Hematopoietic multipotent progenitor cell treated with erythropoietin and hydrocortisone succinate and interleukin-3 and kit ligand, for 8 days (in vitro differentiated cells): ENCODE measurements around the gene POLN.
A peak's percentile ranks its signal among the peaks of the same experiment; 100 is the strongest.
"Not testable (repeated sequence)": the region's sequence is repeated elsewhere in the genome, so short reads cannot be mapped to it uniquely, and the experiment has no call there.

Experiments used
- DNase-seq: peaks from one replicate; pipeline ENCODE4 v3.0.0-alpha.2; 2015

The POLN gene

GRCh38 chr4:2212831-2213230, 29.1 kb downstream of the POLN start:
- DNase-seq, result no peak

DNA sequence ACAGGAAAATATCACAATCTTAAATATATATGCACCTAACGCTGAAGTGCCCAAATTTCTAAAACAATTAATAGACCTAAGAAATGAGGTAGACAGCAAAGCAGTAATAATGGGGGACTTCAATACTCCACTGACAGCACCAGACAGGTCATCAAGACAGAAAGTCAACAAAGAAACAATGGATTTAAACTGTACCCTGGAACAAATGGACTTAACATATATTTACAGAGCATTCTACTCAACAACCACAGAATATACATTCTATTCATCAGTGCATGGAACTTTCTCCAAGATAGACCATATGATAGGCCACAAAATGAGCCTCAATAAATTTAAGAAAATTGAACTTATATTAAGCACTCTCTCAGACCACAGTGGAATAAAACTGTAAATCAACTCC, 39.1 kb downstream of the POLN start:
- DNase-seq, result not testable (repeated sequence)

DNA sequence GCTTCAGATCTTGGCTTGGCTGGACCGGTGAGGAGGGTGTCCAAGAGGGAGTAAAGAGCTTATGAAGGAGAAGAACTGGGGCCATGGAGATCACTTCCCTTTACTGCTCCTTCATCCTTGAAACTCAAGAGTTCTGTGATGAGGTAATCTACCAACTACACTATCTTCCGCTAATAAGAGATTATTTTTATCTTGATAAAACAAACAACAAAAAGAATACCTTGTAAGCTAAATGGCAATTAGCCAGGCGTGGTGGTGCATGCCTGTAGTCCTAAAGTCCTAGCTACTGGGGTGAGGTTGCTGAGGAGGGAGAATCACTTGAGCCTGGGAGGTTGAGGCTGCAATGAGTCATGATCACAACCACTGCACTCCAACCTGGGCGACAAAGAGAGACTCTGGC, 47.4 kb downstream of the POLN start:
- no peak for DNase-seq

- no peak for DNase-seq
Observed at GRCh38 chr4:2193326-2193725, 48.6 kb downstream of the POLN start.

- DNase-seq, result no peak
Observed at GRCh38 chr4:2186865-2187172, 55.1 kb downstream of the POLN start.

GRCh38 chr4:2186133-2186864, 55.6 kb downstream of the POLN start:
- no peak for DNase-seq

DNA sequence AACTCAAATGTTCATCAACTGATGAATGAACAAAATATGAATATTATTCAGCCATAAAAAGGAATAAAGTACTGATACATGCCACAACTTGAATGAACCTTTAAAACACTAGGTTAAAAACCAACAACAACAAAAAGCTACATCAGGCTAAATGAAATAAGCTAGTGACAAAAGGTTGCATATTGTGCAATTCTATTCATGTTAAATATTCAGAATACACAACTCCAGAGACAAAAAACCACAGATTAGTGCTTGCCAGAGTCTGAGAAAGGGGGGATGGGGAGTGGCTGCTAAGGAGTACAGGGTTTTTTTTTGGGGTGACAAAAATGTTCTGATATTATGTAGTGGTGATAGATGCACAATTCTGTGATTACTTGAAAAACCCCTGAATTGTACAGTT, 58.5 kb downstream of the POLN start:
- no peak for DNase-seq

DNA sequence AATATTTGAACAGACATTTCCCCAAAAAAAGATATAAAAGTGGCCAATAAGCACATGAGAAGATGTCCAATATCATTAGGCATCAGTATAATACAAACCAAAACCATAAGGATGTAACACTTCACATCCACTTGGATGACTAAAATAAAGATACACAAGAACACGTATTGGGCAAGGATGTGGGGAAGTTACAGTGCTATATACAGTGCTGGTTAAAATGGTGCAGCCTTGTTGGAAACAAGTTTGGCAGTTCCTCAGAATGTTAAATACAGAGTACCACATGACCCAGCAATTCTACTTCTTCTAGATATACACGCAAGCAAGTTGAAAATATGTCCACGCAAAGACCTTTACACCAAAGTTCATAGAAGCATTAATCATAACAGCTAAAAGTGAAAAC, 58.9 kb downstream of the POLN start:
- DNase-seq, result no peak

DNA sequence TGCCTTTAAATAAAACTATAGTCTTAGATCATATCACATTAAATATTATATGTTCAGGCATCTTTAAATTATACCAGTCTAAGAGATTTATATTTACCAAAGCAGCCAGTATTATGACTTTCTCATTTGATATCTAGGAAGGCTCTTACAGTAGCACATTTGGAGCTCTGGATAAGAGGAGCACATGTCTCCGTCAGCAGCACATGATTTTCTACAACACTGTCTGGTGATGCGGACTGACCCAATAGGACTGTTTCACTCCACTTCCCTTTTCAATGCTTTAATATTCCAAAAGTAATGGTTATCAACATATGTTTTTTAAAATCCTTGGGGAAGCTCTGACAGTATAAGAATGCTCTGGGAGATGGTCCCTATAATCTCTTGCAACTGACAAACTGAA, 61.5 kb downstream of the POLN start:
- DNase-seq, result no peak

GRCh38 chr4:2179717-2180116, 62.2 kb downstream of the POLN start:
- no peak for DNase-seq

- DNase-seq, result no peak
Observed at GRCh38 chr4:2178986-2179385, 62.9 kb downstream of the POLN start.

DNA sequence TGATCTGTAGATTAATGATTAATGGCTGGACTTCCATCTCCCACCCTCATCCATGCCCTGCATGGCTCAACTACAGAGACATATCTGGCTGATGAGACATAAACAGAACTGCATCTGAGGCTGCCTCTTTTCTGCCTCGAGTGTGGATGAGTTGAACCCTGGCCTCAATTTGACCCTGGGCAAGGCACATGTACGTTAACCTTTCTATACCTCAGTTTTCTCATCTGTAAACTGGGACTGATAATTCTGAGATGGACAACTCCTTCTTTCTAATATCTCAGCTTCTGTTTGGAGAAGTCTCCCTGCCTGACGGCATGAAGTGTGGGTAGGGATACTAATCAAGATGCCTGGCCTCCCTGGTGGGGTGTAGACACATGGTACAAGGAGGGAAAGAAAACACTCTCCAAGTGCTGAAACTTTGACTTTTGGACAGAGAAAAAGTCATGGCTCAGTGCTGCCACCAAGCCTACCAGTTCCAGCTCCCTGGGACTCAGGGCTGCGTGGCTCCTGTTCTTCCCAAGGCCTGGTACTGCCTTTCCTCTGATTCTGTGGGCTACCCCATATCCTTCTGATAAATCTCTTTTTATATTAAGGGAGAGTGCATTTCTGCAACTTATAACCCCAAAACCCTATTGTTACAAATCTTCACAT, 64.4 kb downstream of the POLN start:
- DNase-seq, result peak; percentile 10

DNA sequence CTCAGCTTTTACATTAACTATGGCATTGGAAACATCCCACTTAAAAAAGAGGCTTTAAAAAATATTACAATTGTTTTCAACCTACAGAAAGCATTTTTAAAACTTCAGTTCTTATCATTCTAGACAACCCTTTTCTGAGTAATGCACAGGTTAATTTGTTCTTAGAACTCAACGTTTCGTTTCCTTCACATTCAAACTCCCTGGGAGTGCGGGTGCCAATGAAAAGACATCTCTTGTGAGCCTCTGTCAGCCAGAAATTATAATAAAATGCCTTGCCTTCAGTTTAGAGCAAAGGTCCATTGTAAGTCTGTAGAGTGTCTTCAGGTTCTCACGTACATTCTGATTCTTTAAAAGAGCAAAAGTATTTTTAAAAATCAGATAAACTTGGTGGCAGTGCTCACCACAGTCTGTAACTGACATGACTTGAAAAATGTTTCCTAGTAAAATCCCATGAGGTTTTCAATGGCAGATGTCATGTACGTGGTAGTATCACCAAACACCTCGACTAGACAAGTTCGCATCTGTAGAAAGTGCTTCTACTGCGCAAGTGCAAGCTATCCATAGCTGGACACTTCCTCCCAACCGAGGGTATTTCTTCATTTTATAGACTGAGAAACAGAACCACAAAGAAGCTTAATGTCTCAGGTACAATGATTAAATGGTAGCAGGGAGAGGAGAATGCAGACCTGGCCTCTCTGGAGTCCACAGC, 65.8 kb downstream of the POLN start:
- no peak for DNase-seq

GRCh38 chr4:2174061-2174460, 67.9 kb downstream of the POLN start:
- no peak for DNase-seq

DNA sequence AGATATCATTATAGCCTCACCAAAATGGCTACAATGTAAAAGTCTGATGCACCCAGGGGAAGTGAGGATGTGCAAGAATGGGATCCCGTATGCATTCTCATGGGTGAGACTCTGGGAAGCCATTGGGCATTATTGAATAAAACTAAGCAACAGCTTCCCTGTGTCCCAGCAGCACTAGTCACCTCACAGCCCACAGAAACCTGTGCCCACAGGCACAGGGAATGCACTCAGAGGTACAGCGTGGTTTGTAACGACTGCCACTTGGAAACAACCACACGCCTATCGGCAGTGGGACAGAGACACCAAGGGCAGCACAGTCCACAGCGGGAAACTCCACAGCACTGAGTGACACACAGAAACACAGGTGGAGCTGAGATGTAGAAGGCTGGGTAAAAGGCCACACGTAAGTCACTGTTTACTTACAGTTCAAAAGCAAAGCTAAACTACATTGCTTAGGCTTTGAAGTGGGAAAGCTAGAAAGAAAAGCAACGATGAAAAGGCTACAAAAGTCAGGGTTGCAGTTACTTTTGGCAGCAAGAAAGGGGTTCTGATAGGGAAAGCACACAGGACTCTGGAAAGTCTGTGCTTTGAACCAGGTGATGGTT, 69.2 kb downstream of the POLN start:
- no peak for DNase-seq

DNA sequence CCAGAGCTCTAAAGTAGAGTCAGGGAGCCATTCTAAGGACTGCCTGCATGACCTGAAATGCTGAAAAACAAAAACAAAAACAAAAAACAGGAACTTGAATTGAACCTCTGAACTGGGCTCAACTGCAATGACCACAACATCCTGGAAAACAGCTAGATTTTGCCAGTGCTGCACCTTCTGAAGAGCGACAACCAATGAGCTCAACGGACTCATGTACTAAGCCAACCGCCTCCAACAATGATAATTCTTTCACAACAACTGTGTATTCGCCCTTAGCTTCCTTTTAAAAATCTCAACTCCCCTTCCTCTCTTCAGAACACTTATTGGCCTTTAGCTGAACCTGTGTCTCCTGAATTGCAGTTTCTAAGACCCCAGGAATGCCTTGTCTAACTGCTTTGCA, 69.8 kb downstream of the POLN start:
- no peak for DNase-seq

GRCh38 chr4:2168469-2169319, 73.2 kb downstream of the POLN start:
- DNase-seq, result no peak

DNA sequence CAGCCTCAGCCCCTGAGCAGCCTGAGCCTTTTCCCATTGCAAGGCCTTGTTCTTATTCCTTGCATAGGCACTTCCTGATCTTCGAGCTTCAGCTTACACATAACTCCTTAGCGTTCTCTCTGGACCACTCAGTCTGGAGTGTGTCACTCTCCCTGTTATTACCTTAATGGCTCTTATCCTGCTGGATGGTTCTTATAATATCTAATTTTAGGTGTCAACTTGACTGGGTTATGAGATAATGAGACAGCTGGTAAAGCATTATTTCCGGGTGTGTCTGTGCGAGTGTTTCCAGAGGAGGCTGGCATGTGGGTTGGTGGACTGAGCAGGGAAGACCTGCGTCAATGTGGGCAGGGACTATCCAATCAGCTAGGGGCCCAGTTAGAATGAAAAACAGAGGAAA, 75.7 kb downstream of the POLN start:
- DNase-seq, result no peak

GRCh38 chr4:2165391-2165790, 76.5 kb downstream of the POLN start:
- no peak for DNase-seq

DNA sequence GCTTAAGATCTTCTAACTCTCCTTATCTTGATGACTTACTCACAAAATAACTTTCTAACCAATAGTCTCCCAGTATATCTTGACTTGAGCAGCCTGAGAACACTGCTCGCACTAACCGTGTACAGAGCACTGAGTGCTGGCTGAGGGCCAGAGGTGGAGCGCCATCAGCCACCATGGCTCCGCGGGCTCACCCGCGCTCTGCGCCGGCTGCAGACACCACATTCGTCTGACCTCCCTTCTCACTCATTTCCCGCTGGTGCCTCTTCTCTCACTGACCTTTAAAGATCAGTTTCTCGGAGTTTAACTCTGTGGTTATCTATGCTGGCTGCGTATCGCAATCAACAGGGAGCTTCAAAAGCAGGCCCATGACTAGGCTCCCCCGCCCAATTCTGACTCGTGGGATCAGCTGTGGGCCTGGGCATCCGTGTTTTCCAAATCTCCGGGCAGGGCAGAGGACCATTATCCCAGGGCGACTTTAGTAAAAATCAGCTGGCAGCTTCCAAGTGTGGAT, 78.6 kb downstream of the POLN start:
- DNase-seq, result no peak

DNA sequence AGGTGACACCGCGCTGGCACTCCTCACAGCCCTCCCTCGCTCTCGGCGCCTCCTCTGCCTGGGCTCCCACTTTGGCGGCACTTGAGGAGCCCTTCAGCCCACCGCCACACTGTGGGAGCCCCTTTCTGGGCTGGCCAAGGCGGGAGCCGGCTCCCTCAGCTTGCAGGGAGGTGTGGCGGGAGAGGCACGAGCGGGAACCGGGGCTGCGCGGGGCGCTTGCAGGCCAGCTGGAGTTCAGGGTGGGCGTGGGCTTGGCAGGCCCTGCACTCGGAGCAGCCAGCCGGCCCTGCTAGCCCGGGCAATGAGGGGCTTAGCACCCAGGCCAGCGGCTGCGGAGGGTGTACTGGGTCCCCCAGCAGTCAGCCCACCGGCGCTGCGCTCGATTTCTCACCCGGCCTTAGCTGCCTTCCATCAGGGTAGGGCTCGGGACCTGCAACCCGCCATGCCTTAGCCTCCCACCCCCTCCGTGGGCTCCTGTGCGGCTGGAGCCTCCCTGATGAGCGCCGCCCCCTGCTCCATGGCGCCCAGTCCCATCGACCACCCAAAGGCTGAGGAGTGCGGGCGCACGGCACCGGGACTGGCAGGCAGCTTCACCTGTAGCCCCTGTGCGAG, 80.7 kb downstream of the POLN start:
- DNase-seq, result not testable (repeated sequence)

GRCh38 chr4:2159931-2160330, 82.0 kb downstream of the POLN start:
- no peak for DNase-seq
